ENCODE results near the gene RIOX2.
A peak's percentile ranks its signal among the peaks of the same experiment; 100 is the strongest.

The RIOX2 gene

DNA sequence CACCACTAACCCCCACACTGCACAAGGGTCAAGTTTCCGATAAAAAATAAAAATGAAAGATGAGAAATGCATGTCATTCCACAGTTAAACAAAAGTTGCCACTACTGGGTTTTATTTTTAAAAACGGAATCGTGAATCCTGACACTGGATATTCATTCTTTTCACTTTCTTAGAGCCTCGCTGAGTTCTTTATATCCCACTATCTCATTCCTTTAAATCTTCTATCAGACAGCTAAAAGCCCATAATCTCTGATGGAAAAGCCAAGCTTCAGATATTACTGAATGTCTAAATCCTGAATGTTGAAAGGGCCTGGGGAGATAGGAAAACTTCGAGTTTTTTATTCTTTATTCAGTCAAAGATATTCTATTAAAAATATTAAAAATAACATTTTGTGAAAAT is 11.7 kb downstream of the RIOX2 start:
- DNase-seq (ENCODE audit: low read depth), result no peak
- no peak for TF ChIP-seq CTCF (conservative IDR thresholded peaks at IDR 0.05; ENCODE audit: low read length)
- no peak overlapping the region for H3K4me3 ChIP-seq (ENCODE audit: low read length)

GRCh38 chr3:97959872-97960271 is 12.4 kb downstream of the RIOX2 start:
- no peak for DNase-seq (ENCODE audit: low read depth)
- no peak for TF ChIP-seq CTCF (conservative IDR thresholded peaks at IDR 0.05; ENCODE audit: low read length)
- H3K4me3 ChIP-seq (ENCODE audit: low read length), result no peak overlapping the region

DNA sequence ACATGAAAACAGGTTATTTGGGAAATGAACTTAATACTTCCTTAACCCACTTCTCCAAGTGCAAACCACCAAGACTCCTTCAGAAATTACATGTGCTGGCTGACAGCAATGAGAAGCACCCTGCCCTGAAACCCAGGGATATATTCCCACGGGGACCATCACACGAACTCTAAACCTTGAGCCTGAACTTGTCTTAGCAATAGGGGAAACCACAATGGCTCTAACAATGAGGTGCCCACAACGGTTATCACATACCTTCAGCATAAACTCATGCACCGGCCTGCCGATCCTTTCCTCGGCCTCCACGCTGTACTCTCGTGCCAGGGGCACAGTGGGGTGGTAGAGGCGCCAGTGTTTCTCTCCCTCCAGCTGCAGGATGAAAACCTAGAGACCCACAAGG is 13.4 kb downstream of the RIOX2 start:
- no peak for TF ChIP-seq CTCF (conservative IDR thresholded peaks at IDR 0.05; ENCODE audit: low read length)
- no peak overlapping the region for H3K4me3 ChIP-seq (ENCODE audit: low read length)
- DNase-seq (ENCODE audit: low read depth), result no peak

DNA sequence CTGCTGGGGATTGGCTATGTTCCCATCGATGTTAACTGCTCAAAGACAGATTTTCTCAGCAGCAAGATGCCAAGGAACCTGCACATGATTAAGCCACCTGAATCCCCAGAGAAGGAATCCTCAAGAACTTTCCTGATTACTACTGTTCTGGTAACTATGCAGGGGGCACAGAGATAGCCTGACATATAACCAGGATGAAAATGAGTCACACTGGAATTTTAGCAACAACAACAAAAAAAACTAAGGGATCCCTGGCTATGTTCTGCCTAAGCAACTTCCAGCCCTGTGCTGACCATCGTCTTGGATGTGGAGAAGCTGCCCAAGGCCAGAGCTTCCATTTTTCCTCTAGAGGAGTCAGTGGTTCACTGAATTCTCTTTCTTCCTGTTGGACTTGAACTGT is 13.8 kb downstream of the RIOX2 start:
- H3K4me3 ChIP-seq (ENCODE audit: low read length), result no peak overlapping the region
- peak; percentile 25 for DNase-seq (ENCODE audit: low read depth)
- no peak for TF ChIP-seq CTCF (conservative IDR thresholded peaks at IDR 0.05; ENCODE audit: low read length)

DNA sequence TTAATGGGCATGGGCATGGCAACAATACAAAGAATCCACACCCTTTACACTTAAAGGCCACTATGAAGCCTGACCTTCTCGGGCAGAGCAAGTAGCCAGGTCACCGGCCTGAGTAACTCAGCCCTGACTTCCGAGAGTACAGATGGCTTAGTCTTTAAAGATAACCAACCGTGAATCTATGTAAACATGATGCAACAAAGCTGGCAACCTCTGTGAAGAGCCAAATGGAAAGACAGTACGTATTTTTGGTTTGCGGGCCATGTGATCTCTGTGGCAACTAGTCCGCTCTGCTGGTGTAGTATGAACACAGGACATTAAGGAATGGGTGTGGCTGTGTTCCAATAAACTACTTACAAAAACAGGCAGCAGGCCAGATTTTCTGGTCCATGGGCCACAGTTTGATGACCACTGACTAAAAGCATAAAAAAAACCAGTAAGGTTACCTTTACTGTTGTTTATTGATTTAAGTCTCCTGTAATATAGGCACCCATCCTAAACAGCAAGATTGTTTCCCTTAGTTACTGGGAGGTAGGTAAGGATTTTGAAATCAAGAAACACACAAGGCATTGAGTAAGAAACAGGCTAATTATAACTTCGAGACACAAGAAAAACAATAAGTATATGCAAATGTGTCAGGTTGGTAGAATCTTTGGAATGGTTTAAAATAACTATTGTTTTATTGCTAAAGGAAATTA is 14.5 kb downstream of the RIOX2 start:
- no peak for DNase-seq (ENCODE audit: low read depth)
- H3K4me3 ChIP-seq (ENCODE audit: low read length), result no peak overlapping the region
- TF ChIP-seq CTCF (conservative IDR thresholded peaks at IDR 0.05; ENCODE audit: low read length), result no peak

DNA sequence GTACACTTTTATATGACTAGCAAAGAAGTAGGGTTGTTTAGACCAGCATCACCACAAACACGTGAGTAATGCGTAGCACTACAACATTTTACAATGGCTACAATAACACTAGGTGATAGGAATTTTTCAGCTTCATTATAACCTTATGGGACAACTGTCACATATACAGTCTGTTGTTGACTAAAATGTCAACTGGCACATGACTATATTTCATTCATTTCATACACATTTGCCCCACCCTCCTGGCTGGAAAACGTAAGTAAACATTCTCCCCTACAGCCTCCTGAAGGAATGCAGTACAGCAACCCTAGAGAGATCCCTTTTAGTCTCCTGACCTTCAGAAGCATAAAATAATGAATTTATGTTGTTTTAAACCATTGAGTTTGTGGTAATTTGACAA is 16.2 kb downstream of the RIOX2 start:
- H3K4me3 ChIP-seq (ENCODE audit: low read length), result no peak overlapping the region
- TF ChIP-seq CTCF (conservative IDR thresholded peaks at IDR 0.05; ENCODE audit: low read length), result no peak
- no peak for DNase-seq (ENCODE audit: low read depth)

GRCh38 chr3:97954228-97954827 is 17.9 kb downstream of the RIOX2 start:
- no peak overlapping the region for H3K4me3 ChIP-seq (ENCODE audit: low read length)
- no peak for TF ChIP-seq CTCF (conservative IDR thresholded peaks at IDR 0.05; ENCODE audit: low read length)
- no peak for DNase-seq (ENCODE audit: low read depth)

Data from AG10803 (cell line).